ENCODE measurements around the gene BBIP1.

BBIP1 gene

GRCh38 chr10:110863956-110864355 is 55.0 kb downstream of the BBIP1 start:
- DNase-seq: no peak

GRCh38 chr10:110863361-110863760 is 55.6 kb downstream of the BBIP1 start:
- no peak for DNase-seq

GRCh38 chr10:110862961-110863360 is 56.0 kb downstream of the BBIP1 start:
- no peak for DNase-seq

- no peak for DNase-seq
These were observed 56.9 kb downstream of the BBIP1 start for GRCh38 chr10:110861930-110862649.

- no peak for DNase-seq
These were observed 57.5 kb downstream of the BBIP1 start for GRCh38 chr10:110861476-110861875.

- DNase-seq: no peak
These were observed 58.3 kb downstream of the BBIP1 start for GRCh38 chr10:110860576-110861241.

- no peak for DNase-seq
These were observed 59.0 kb downstream of the BBIP1 start for GRCh38 chr10:110859973-110860376.

GRCh38 chr10:110859206-110859972 is 59.6 kb downstream of the BBIP1 start:
- peak in 2 of 56 donors; percentile 11 to 17 for DNase-seq

- DNase-seq: peak in 1 of 56 donors; percentile 51
These were observed 60.6 kb downstream of the BBIP1 start for GRCh38 chr10:110858297-110858934.

GRCh38 chr10:110857265-110858171 is 61.5 kb downstream of the BBIP1 start:
- peak in 19 of 56 donors; percentile 11 to 56 (median 32) for DNase-seq

GRCh38 chr10:110853921-110854605 is 64.9 kb downstream of the BBIP1 start:
- no peak for DNase-seq

GRCh38 chr10:110852947-110853346 is 66.0 kb downstream of the BBIP1 start:
- DNase-seq: no peak

- DNase-seq: no peak
These were observed 66.6 kb downstream of the BBIP1 start for GRCh38 chr10:110852255-110852896.

GRCh38 chr10:110851020-110851612 is 67.9 kb downstream of the BBIP1 start:
- DNase-seq: no peak

- DNase-seq: no peak
These were observed 68.9 kb downstream of the BBIP1 start for GRCh38 chr10:110850099-110850498.

Data from nucleus accumbens (tissue), 56 donors.